NCI-H2227 treated with DMSO at 0.1 percent for 48 hours (cell line): ENCODE results near the gene SMPD3.

Experiments used
- DNase-seq: peaks from one replicate; lab custom pipeline; 2025; lab: John Stamatoyannopoulos, UW

The SMPD3 gene

GRCh38 chr16:68328860-68329390 lies 119.4 kb downstream of the SMPD3 start:
- DNase-seq = no peak

GRCh38 chr16:68328151-68328859 lies 120.0 kb downstream of the SMPD3 start:
- DNase-seq = peak; percentile 75

GRCh38 chr16:68324780-68325357 lies 123.4 kb downstream of the SMPD3 start:
- no peak for DNase-seq

- DNase-seq = no peak
Measured at GRCh38 chr16:68324336-68324735, 124.0 kb downstream of the SMPD3 start.

GRCh38 chr16:68319185-68319908 lies 129.0 kb downstream of the SMPD3 start:
- no peak for DNase-seq

- DNase-seq = no peak
Measured at GRCh38 chr16:68313116-68313515, 135.2 kb downstream of the SMPD3 start.

GRCh38 chr16:68310774-68311511 lies 137.4 kb downstream of the SMPD3 start, which contains the start of the genes PRMT7 and SLC7A6OS:
TSS of gene PRMT7 (plus strand) at chr16:68311019. CDS start at chr16:68315980, 4,961 bp downstream.
TSS of gene SLC7A6OS (minus strand) at chr16:68310946. CDS start at chr16:68310926, 20 bp downstream.
- DNase-seq = peak; percentile 77

GRCh38 chr16:68310437-68310773 lies 137.9 kb downstream of the SMPD3 start:
- no peak for DNase-seq

- DNase-seq = no peak
Measured at GRCh38 chr16:68309799-68310198, 138.5 kb downstream of the SMPD3 start.
